NCI-H82 treated with DMSO at 0.1 percent for 48 hours (cell line): Measurements from ENCODE around the gene CCDC157.
A peak's percentile ranks its signal among the peaks of the same experiment; 100 is the strongest.
"Not testable (repeated sequence)": the region's sequence is repeated elsewhere in the genome, so short reads cannot be mapped to it uniquely, and the experiment has no call there.

Experiments used
- DNase-seq: peaks from one replicate; lab custom pipeline; 2025; ENCODE audit not compliant: unreplicated experiment; lab: John Stamatoyannopoulos, UW

The CCDC157 gene

DNA sequence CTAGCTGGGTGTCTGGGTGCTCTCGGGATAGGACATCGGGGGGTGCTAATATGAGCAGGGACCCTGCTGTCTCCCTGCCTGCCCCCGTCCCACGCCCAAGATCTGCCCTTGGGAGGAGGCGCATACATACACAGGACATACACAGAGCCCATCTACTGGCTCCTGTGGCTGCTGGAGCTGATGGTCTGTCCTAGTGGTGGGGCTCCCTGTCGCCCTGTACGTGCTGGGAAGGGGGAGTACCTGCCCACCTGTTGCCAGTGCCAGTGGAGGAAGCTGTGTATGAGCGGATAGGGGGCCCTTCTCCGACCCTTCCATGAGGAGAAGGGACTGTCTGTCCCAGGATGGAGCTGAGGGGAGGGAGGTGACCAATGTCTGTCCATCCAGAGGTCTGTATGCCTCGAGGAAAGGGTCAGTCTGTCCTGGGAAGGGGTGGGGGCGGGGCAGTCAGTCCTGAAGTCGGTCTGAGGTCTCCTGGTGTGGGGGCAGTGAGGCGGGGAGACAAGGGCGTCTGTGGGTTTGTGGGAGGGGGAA is 31.0 kb upstream of the CCDC157 start:
- no peak for DNase-seq

DNA sequence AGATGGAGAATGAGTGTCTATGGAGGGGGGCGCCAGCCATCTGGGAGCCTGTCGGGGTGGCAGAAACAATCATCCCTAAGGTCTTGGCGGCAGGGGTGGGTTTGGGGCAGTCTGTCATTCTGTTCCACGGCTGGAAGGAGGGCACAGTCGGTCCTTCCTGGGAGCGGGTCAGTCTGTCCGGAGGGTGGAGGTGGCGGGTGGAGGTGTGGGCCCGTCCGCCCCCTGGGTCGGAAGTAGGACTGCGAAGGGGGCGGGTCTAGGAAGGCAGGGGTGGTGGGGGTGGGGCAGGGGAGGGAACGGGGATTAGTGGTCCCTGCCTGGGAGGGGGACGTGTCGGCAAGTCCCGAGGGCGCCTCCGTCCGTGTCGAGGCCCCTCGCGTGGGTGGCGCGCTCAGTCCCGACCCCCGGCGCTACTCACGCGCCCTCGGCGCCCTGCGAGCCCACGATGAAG is 30.5 kb upstream of the CCDC157 start:
- DNase-seq, result peak; percentile 2

DNA sequence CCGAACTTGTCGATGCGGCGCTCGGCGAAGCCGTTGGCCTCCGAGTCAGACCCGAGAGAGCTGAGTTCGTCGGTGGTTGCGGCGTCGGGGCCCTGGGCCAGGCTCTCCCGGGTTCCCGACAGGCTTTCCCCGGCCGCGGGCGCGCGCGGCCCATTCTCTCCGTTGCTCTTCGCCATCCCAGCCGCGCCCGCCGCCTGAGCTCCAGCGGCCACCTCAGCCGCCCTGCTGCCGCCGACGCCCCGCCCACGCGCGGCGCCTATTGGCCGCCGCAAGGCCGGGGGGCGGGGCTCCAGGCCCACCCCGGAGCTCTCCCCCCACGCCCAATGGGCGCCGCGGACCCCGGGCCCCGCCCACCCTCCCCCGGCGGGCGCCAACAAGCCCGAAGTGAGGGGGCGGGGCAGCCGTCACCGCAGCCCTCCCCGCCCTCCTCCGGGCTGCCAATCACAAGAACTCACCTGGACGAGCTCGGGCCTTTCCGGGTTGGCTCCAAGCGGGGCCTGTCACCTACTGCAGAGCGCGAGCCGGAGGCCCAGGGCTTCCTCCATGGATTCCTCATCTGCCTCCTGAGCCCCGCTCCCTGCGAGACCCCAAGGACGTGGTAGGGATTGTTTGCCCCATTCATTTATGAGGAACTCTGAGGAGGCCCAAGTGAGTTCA is 30.0 kb upstream of the CCDC157 start, which contains the start of gene TBC1D10A:
Gene TBC1D10A, minus strand, starts transcription at position 236 of the 657 bp plus-strand sequence. Its CDS starts 60 bp downstream, at position 176.
- peak; percentile 77 for DNase-seq

- DNase-seq, result no peak
These were observed 28.9 kb upstream of the CCDC157 start for GRCh38 chr22:30327864-30328345.

DNA sequence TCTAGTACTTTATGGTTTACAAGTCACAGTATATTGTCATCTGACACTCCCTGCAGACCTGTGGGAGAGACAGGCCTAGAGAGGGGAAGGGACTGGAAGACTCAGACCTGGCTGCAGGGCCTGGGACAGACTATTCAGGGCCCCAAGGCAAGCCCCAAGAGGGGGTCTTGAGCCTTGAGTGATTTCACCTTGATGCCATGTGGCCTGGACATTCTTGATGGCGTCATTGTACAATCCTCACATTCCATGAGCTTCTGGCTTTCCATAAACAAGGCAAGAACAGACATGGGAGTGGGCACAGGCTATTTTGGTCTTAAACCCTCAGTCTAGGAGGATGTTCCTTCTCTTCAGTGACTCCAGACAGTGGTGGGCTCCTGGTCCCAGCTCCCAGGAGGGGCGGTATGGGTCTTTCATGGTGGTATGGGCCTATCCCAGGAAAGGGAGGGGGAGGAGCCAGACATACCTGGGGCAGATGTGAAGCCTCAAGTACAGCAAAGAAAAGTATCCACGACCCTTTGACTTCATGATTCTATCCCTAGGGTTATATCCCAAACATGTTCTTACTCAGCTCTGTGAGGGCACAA is 28.2 kb upstream of the CCDC157 start:
- no peak for DNase-seq

- DNase-seq, result no peak
These were observed 24.3 kb upstream of the CCDC157 start for GRCh38 chr22:30332551-30332950.

DNA sequence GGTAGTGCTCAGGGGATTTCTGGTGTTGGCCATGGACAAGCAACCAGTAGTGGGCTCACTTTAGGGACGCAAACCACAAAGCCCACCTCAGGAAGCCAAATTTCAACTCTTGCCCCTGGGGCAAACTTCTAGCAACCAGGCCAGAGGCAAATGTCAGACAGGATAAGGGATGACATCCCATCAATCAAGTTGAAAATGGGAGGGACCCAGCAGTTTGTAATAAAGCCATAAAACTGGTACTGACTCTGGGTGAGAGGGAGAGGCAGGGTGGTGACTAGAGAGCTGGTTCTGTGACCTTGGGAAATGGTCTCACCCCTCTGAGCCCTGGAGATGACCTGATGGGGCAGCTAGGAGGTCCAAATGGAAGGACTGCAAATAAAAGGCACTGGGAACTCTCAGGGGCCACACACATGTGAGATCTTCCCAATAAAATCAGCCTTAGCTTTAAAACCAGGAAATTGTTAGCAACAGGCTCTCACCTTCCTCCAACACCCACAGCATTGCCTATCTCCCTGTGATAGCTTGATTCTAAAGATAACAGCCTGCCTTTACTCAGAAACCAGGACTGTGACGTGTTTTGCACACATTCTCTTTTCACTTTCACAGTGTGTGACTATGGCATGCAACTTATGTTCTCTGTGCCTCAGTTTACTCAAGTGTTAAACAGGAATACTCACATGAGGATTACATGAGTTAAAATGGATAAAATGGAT is 23.7 kb upstream of the CCDC157 start:
- DNase-seq, result no peak

GRCh38 chr22:30333707-30334087 is 23.1 kb upstream of the CCDC157 start:
- no peak for DNase-seq

DNA sequence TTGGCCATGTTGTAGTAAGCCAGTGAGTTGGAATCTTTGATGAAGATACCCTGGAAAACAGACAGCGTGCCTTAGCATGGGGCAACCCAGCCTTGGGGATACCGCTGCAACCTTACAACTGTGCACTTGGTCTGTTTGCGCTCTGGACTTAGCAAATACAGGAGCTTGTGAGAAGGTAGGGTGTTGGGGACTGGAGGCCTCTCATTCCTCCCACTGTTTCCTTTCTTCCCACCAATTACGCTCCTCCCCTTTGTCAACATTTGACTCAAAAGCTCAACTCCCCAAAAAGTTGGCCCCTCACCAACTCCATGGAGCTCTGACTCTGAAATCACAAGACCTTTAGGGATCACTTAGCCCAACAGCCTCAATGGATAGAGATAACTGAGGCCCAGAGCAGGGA is 22.2 kb upstream of the CCDC157 start:
- no peak for DNase-seq

DNA sequence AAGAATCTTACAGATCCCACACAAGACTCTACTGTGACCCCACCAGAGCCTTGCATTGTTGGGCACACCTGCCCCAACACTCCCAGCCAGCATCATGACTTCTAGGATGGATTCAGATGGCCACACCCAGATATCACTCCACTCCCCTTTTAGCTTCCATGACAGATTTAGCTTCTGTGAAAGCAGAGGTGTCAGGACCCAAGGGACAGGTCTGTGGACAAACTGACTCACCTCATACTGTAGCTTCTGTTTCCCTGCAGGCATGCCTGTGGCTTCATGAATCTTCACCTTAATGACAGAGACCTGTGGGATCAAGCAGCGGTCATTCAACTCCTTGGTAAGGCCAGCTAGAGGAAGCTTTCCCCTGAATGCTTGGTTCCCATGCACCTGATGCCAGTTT is 21.6 kb upstream of the CCDC157 start:
- no peak for DNase-seq

- no peak for DNase-seq
These were observed 19.9 kb upstream of the CCDC157 start for GRCh38 chr22:30336752-30337460.

GRCh38 chr22:30337461-30337778 is 19.4 kb upstream of the CCDC157 start:
- no peak for DNase-seq

GRCh38 chr22:30338341-30338740 is 18.5 kb upstream of the CCDC157 start:
- not testable (repeated sequence) for DNase-seq

GRCh38 chr22:30338802-30339201 is 18.0 kb upstream of the CCDC157 start:
- no peak for DNase-seq

- no peak for DNase-seq
These were observed 15.7 kb upstream of the CCDC157 start for GRCh38 chr22:30340911-30341685.

- no peak for DNase-seq
These were observed 12.2 kb upstream of the CCDC157 start for GRCh38 chr22:30344447-30345200.

GRCh38 chr22:30347255-30347892 is 9.4 kb upstream of the CCDC157 start:
- DNase-seq, result no peak

- DNase-seq, result no peak
These were observed 8.4 kb upstream of the CCDC157 start for GRCh38 chr22:30348404-30348803.

DNA sequence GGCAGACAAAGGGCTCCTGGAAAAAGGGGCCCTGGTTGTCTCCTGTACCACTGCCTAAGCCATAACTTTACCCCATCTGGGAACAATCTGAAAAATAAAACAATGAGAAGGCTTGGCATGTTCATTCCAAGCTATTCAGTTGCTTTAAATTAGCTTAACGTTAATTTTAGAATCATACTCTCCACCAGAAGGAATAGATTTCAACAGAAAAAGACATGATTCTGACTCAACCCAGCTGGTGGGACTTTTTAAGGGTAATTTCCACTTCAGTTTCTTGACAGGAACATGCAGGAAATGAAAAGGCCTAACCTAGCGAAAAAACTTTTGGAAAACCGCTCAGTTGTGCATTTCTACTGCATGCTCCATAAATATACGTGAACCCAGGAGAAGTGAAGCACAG is 8.0 kb upstream of the CCDC157 start:
- DNase-seq, result no peak
